Neuronal stem cell (in vitro differentiated cells): Measurements from ENCODE around the gene MED23.

Experiments used
- DNase-seq: peaks from one replicate; pipeline ENCODE4 v3.0.0-alpha.2; 2013; ENCODE audit warnings: low spot score
- H2AFZ ChIP-seq: one replicate; pipeline ENCODE4 v1.6.1; 2013; ENCODE audit warnings: mild to moderate bottlenecking, low read length, inconsistent platforms
- H2AK5ac ChIP-seq: 2 replicates; pipeline ENCODE4 v1.6.1; 2013; ENCODE audit warnings: low read depth, mild to moderate bottlenecking, inconsistent platforms, low read length, moderate library complexity, mixed read lengths
- H2BK120ac ChIP-seq: 2 replicates; pipeline ENCODE4 v1.6.1; 2013; ENCODE audit warnings: low read depth, mild to moderate bottlenecking, inconsistent platforms, low read length, moderate library complexity, mixed read lengths
- H2BK12ac ChIP-seq: one replicate; pipeline ENCODE4 v1.6.1; 2013; ENCODE audit warnings: low read length, inconsistent platforms
- H2BK15ac ChIP-seq: 2 replicates; pipeline ENCODE4 v1.6.1; 2013; ENCODE audit warnings: mild to moderate bottlenecking, low read length, inconsistent platforms, mixed read lengths
- H2BK5ac ChIP-seq: one replicate; pipeline ENCODE4 v1.6.1; 2013; ENCODE audit warnings: inconsistent platforms, mild to moderate bottlenecking, low read length, moderate library complexity
- H3K14ac ChIP-seq: one replicate; pipeline ENCODE4 v1.6.1; 2013; ENCODE audit warnings: low read length, inconsistent platforms
- H3K18ac ChIP-seq: 2 replicates; pipeline ENCODE4 v1.6.1; 2013; ENCODE audit warnings: low read length, inconsistent platforms
- H3K23ac ChIP-seq: 2 replicates; pipeline ENCODE4 v1.6.1; 2013; ENCODE audit warnings: low read depth, mild to moderate bottlenecking, mixed read lengths, low read length, inconsistent platforms; ENCODE audit not compliant: poor library complexity
- H3K27ac ChIP-seq: replicated peaks from 3 replicates; pipeline ENCODE4 v1.5.1; 2013; ENCODE audit warnings: low read length, inconsistent platforms
- H3K27me3 ChIP-seq, 3 experiments: 2 replicates each; pipeline ENCODE4 v1.6.1; 2013; ENCODE audit warnings: low read length in 3 of 3, mild to moderate bottlenecking in 2 of 3, inconsistent platforms in 1 of 3, low read depth in 1 of 3, mixed read lengths in 1 of 3, moderate library complexity in 1 of 3; ENCODE audit not compliant: control insufficient read depth in 3 of 3, insufficient read depth in 3 of 3
- H3K36me3 ChIP-seq, 2 donors: replicated peaks in 1 of 2; 2 replicates each; pipeline ENCODE4 v1.6.1; 2013; ENCODE audit warnings: low read length in 2 of 2; ENCODE audit not compliant: control insufficient read depth in 2 of 2, insufficient read depth in 2 of 2
- H3K4ac ChIP-seq: 2 replicates; pipeline ENCODE4 v1.6.1; 2013; ENCODE audit warnings: inconsistent platforms, mild to moderate bottlenecking, low read length, moderate library complexity
- H3K4me1 ChIP-seq, 2 donors: 1 replicate in 1 of 2; 2 replicates in 1 of 2; pipeline ENCODE4 v1.6.1; 2013; ENCODE audit warnings: low read length in 2 of 2, low read depth in 1 of 2; ENCODE audit not compliant: control insufficient read depth in 2 of 2, insufficient read depth in 1 of 2
- H3K4me2 ChIP-seq: one replicate; pipeline ENCODE4 v1.6.1; 2013; ENCODE audit warnings: mild to moderate bottlenecking, low read length, inconsistent platforms; ENCODE audit not compliant: insufficient read depth, poor library complexity, severe bottlenecking
- H3K4me3 ChIP-seq, 2 donors: 2 replicates each; pipeline ENCODE4 v1.5.1; 2013; ENCODE audit warnings: low read length in 2 of 2, mild to moderate bottlenecking in 2 of 2, inconsistent platforms in 1 of 2, moderate library complexity in 1 of 2
- H3K79me1 ChIP-seq: one replicate; pipeline ENCODE4 v1.6.1; 2013; ENCODE audit warnings: low read depth, mild to moderate bottlenecking, inconsistent platforms, low read length, moderate library complexity
- H3K9ac ChIP-seq: one replicate; pipeline ENCODE4 v1.6.1; 2013; ENCODE audit warnings: mild to moderate bottlenecking, low read depth, low read length, inconsistent platforms; ENCODE audit not compliant: poor library complexity
- H3K9me3 ChIP-seq, 2 donors: replicated peaks in 1 of 2; 2 replicates each; pipeline versions ENCODE3 to v1.6.1; 2013; ENCODE audit warnings: low read length in 2 of 2, mild to moderate bottlenecking in 2 of 2, inconsistent platforms in 1 of 2, low read depth in 1 of 2, mixed read lengths in 1 of 2, moderate library complexity in 1 of 2; ENCODE audit not compliant: control insufficient read depth in 2 of 2, insufficient read depth in 1 of 2
- H4K8ac ChIP-seq: one replicate; pipeline ENCODE4 v1.6.1; 2013; ENCODE audit warnings: low read depth, mild to moderate bottlenecking, inconsistent platforms, low read length, moderate library complexity
- H4K91ac ChIP-seq: one replicate; pipeline ENCODE4 v1.6.1; 2013; ENCODE audit warnings: low read length, low read depth, mild to moderate bottlenecking, inconsistent platforms; ENCODE audit not compliant: poor library complexity
- WGBS, 2 donors: extraction: QIAGEN DNeasy Blood & Tissue Kit; methylation state at CpG; one replicate each; pipeline ENCODE4 v1.1.7; 2013; ENCODE audit warnings: missing lambda C conversion rate in 2 of 2, mixed read lengths in 1 of 2; ENCODE audit not compliant: insufficient read length in 2 of 2, insufficient replicate concordance in 1 of 2; ENCODE audit errors: extremely low coverage in 2 of 2; 5-methylcytosine and 5-hydroxymethylcytosine counted together

MED23 gene

DNA sequence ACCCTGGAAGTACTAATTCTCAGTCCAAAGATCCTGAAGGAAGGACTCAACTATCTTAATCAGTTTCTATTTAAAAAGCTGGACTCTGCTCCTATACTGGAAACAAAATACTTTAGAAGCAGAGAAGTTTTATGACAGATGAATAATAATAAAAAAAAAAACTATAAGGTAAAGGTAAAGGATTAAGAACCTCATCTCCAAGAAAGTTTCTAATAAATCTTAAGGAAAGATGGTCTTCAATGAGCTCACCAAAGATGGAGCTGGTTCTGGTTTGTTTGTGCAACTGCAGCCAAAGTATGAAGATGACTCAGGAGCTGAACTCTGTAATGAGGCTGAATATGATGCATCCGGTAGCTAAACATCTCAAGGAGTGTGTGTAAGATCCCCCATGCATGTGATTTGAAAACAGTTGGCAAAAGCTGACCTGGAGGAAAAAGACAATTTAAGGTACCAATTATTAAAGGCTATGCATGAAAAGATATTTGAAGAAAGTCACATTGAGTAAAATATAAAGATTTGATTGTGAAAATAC, 25.2 kb downstream of the MED23 start:
- no peak overlapping the region for H3K9ac ChIP-seq
- no peaks in the 10 kb centered on the region for H3K4me1 ChIP-seq
- no peaks in the 10 kb centered on the region for H3K79me1 ChIP-seq
- no peaks in the 10 kb centered on the region for H3K27me3 ChIP-seq
- H3K27ac ChIP-seq = no peak overlapping the region
- H3K4ac ChIP-seq = no peak overlapping the region
- H2AK5ac ChIP-seq = no peak overlapping the region
- H3K23ac ChIP-seq = no peak overlapping the region
- no peak for DNase-seq
- no peak overlapping the region for H2BK15ac ChIP-seq
- no peak overlapping the region for H3K4me3 ChIP-seq
- H2AFZ ChIP-seq = no peak overlapping the region
- no peak overlapping the region for H3K14ac ChIP-seq
- no peak overlapping the region for H3K4me2 ChIP-seq
- H4K8ac ChIP-seq = no peak overlapping the region
- H3K18ac ChIP-seq = no peak overlapping the region
- H2BK5ac ChIP-seq = no peak overlapping the region
- H4K91ac ChIP-seq = no peak overlapping the region
- H3K9me3 ChIP-seq = no peaks in the 10 kb centered on the region
- H3K36me3 ChIP-seq = peaks cover 10 to 100% of the 10 kb centered on the region in 2 donors
- H2BK120ac ChIP-seq = no peak overlapping the region
- H2BK12ac ChIP-seq = no peak overlapping the region
- WGBS, 2 donors = no CpG with 5 or more reads among the region's 1 CpG

- Histone ChIP-seq H3K9me3 (no peaks in the 10 kb centered on the region), H3K9ac (no peak overlapping the region), H3K27me3 (no peaks in the 10 kb centered on the region), H3K4me2 (no peak overlapping the region), H2BK5ac (no peak overlapping the region), H3K23ac (no peak overlapping the region), H3K4me1 (no peaks in the 10 kb centered on the region), H3K18ac (no peak overlapping the region), H2BK12ac (no peak overlapping the region), H3K14ac (no peak overlapping the region), H3K36me3 (peaks cover 8 to 99% of the 10 kb centered on the region in 2 donors), H3K79me1 (no peaks in the 10 kb centered on the region), H2BK120ac (no peak overlapping the region), H4K8ac (no peak overlapping the region), H3K4me3 (no peak overlapping the region), H2BK15ac (no peak overlapping the region), H3K4ac (no peak overlapping the region), H2AFZ (no peak overlapping the region), H2AK5ac (no peak overlapping the region), H4K91ac (no peak overlapping the region), H3K27ac (no peak overlapping the region)
- DNase-seq = no peak
- WGBS, 2 donors = no CpG with 5 or more reads among the region's 4 CpGs
These were observed 27.3 kb downstream of the MED23 start for GRCh38 chr6:131600716-131601115.

DNA sequence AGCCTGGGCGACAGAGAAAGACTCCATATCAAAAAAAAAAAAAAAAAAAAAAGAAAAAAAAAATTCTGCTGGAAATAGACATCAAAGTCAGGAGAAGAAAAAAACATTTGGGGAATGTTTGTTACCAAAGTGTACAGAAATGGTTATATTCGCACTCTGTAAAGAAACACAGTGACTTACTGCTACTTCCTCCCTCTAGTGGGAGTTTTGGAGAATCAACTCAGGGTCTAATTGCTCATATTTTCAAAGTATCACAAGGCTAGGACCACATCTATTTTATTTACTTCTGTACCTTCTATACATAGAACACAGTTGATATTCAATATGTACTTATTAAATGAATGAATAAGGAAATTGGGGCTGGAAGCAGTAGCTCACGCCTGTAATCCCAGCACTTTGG, 30.6 kb downstream of the MED23 start:
- no peaks in the 10 kb centered on the region for H3K27me3 ChIP-seq
- H3K4me1 ChIP-seq = no peaks in the 10 kb centered on the region
- H3K23ac ChIP-seq = no peak overlapping the region
- WGBS, 2 donors = no CpG with 5 or more reads among the region's 3 CpGs
- H4K91ac ChIP-seq = no peak overlapping the region
- H3K14ac ChIP-seq = no peak overlapping the region
- H3K4me2 ChIP-seq = no peak overlapping the region
- no peak overlapping the region for H3K4me3 ChIP-seq
- H3K9me3 ChIP-seq = no peaks in the 10 kb centered on the region
- no peaks in the 10 kb centered on the region for H3K79me1 ChIP-seq
- no peak overlapping the region for H2BK5ac ChIP-seq
- no peak for DNase-seq
- no peak overlapping the region for H2AK5ac ChIP-seq
- H3K4ac ChIP-seq = no peak overlapping the region
- H2BK15ac ChIP-seq = no peak overlapping the region
- no peak overlapping the region for H3K9ac ChIP-seq
- H2AFZ ChIP-seq = no peak overlapping the region
- no peak overlapping the region for H2BK12ac ChIP-seq
- H4K8ac ChIP-seq = no peak overlapping the region
- H3K36me3 ChIP-seq = peaks cover 10 to 99% of the 10 kb centered on the region in 2 donors
- H2BK120ac ChIP-seq = no peak overlapping the region
- H3K27ac ChIP-seq = no peak overlapping the region
- no peak overlapping the region for H3K18ac ChIP-seq

- no peak overlapping the region for H3K4me3 ChIP-seq
- no peak overlapping the region for H2AK5ac ChIP-seq
- no peak overlapping the region for H2BK15ac ChIP-seq
- H3K9me3 ChIP-seq = no peaks in the 10 kb centered on the region
- H3K4me2 ChIP-seq = no peak overlapping the region
- H3K9ac ChIP-seq = no peak overlapping the region
- H2BK12ac ChIP-seq = no peak overlapping the region
- no peaks in the 10 kb centered on the region for H3K27me3 ChIP-seq
- no peak overlapping the region for H2BK120ac ChIP-seq
- no peak overlapping the region for H3K23ac ChIP-seq
- H3K27ac ChIP-seq = no peak overlapping the region
- no peaks in the 10 kb centered on the region for H3K79me1 ChIP-seq
- no CpG with 5 or more reads among the region's 11 CpGs for WGBS, 2 donors
- no peak overlapping the region for H4K8ac ChIP-seq
- H3K4me1 ChIP-seq = no peaks in the 10 kb centered on the region
- no peak overlapping the region for H4K91ac ChIP-seq
- H2AFZ ChIP-seq = no peak overlapping the region
- no peak overlapping the region for H3K14ac ChIP-seq
- no peak overlapping the region for H3K18ac ChIP-seq
- DNase-seq = no peak
- H2BK5ac ChIP-seq = no peak overlapping the region
- peaks cover 13 to 99% of the 10 kb centered on the region in 2 donors for H3K36me3 ChIP-seq
- no peak overlapping the region for H3K4ac ChIP-seq
These were observed 34.0 kb downstream of the MED23 start for GRCh38 chr6:131594074-131594473.
